C4-2B (cell line): ENCODE data around the gene PTPRD.

ENCODE experiments used
- H3K27ac ChIP-seq: fragments of 450-650 bp; 2 replicates; pipeline ENCODE4 v1.5.1; 2017
- ZFX ChIP-seq: fragments of 450-650 bp; IDR thresholded peaks from 2 replicates; pipeline ENCODE4 v1.6.1; 2017
- TF ChIP-seq, protein P1 (sequence below): fragments of 450-650 bp; conservative IDR thresholded peaks from 2 replicates; pipeline ENCODE4 v1.5.1; 2017; ENCODE audit warnings: mild to moderate bottlenecking

The PTPRD gene

DNA sequence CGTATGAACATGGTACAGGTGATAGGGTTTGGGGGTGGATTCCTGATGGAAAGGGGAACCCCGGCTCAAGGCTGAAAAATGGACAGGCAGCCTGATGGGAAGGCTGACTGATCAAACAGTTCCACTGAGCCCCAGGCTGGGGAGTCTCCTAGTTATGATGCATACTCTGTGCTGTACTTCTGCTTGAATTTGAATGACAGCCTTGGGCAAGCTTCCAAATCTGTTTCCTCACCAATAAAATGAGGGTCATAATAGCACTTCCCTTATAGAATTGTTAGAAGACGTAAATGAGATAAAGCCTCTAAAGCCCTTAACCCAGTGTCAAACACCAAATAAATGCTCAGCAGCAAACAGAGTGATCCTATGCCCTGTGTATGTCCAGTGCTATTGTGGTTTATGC lies 2334.8 kb downstream of the PTPRD start:
- no peak overlapping the region for H3K27ac ChIP-seq
- no peak for TF ChIP-seq ZFX
- TF ChIP-seq, protein P1, sequence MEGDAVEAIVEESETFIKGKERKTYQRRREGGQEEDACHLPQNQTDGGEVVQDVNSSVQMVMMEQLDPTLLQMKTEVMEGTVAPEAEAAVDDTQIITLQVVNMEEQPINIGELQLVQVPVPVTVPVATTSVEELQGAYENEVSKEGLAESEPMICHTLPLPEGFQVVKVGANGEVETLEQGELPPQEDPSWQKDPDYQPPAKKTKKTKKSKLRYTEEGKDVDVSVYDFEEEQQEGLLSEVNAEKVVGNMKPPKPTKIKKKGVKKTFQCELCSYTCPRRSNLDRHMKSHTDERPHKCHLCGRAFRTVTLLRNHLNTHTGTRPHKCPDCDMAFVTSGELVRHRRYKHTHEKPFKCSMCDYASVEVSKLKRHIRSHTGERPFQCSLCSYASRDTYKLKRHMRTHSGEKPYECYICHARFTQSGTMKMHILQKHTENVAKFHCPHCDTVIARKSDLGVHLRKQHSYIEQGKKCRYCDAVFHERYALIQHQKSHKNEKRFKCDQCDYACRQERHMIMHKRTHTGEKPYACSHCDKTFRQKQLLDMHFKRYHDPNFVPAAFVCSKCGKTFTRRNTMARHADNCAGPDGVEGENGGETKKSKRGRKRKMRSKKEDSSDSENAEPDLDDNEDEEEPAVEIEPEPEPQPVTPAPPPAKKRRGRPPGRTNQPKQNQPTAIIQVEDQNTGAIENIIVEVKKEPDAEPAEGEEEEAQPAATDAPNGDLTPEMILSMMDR: no peak

DNA sequence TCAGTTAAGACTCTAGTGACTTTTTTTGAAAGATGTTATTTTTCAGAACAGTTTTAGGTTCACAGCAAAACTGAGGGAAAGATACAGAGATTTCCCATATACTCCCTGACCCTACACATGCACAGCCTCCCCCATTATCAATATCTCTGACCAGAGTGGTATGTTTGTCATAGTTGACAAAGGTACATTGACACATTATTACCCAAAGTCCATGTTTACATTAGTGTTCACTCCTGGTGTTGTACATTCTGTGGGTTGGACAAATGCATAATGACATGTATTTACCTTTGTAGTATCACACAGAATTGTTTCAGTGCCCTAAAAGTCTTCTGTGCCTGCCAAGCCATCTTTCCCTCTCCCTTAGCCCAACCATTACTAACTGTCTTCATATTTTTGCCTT lies 2342.6 kb downstream of the PTPRD start:
- no peak for TF ChIP-seq ZFX
- TF ChIP-seq, protein P1: no peak
- H3K27ac ChIP-seq: no peak overlapping the region

DNA sequence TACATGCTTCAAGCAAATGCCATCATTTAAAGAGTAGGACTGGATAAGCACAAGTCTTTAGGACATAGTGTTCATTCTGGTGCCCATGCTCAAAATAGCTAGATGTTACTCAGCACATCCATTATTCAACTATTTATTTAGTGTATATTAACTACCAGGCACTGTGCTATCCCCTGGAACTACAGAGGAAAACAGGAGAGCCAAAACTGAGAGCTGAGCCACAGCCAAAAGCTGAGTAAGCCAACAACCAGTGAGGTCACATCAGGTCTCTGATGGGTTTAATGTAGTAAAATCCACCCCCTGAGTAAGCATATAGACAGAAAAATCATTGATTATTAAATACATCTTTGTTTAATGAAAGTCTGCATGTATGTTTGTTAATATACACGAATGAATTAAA lies 2343.9 kb downstream of the PTPRD start:
- no peak overlapping the region for H3K27ac ChIP-seq
- TF ChIP-seq, protein P1: no peak
- no peak for TF ChIP-seq ZFX

DNA sequence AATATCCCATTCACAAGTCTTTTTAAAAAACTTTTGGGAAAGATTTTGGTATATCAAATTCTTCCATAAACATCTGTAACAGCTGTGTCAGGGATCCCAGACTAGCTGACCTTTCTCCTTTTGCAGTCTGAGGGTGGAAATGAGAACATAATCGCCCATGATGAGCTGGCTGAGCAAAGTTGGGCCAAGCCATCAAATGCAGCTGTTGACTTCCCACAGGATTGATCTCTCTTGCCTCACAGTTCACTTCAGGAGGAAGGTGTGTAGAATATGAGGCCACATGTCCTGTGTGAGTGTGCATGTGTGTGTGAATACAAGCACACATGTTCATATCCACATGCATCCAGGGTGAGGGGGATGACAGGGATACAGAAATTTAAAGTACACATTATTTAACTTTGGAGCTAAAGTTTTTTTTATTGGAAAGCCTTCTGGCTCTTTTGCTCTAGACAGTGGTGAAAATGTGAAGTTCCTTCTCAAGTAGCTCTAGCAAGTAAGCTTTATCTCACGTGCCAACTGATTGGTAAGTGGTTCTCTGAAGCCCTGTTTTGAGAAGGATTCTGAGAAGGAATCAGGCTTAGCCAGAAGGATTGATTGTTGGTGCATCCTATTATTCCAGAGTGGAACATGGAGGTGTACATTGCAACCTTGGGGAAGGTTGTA lies 2344.5 kb downstream of the PTPRD start:
- TF ChIP-seq ZFX: no peak
- TF ChIP-seq, protein P1: no peak
- H3K27ac ChIP-seq: no peak overlapping the region

DNA sequence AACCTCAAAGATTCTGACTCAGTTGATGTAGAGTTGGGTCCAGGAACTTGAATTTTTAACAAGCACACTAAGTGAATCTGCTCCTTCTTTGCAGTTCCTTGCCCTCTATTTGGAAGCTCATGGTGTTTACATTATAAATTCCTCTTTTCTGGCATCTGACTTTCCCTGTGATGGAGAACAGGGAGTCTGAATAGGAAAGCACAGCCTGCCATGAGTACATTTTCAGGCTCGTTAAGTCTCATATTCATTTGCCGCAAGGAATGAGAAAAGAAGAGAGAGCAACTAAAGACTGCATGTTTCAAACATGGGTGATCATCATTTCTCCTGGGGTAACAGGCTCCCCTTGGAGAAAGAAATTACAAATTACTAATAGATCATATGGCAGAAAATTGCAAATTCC lies 2345.2 kb downstream of the PTPRD start:
- TF ChIP-seq, protein P1: no peak
- TF ChIP-seq ZFX: no peak
- no peak overlapping the region for H3K27ac ChIP-seq

DNA sequence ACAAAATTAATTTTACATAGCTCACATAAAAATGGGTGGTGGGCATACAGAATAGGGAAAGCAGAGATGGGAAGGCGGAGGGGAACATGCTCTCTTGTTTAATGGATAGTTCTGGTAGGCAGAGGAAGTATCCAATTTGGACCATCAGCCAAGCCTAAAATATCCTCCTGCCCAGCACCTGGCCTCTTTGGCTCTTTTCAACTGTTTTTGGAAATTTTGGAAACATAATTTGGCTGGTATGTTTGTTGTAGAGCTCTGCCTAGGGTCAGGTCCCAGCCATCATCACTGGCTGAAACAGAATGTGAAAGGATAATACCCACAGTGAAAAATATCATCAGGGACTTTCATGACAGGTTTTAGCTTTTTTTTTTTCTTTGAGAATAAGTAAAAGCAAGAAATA lies 2345.9 kb downstream of the PTPRD start:
- H3K27ac ChIP-seq: no peak overlapping the region
- TF ChIP-seq, protein P1: no peak
- TF ChIP-seq ZFX: no peak

DNA sequence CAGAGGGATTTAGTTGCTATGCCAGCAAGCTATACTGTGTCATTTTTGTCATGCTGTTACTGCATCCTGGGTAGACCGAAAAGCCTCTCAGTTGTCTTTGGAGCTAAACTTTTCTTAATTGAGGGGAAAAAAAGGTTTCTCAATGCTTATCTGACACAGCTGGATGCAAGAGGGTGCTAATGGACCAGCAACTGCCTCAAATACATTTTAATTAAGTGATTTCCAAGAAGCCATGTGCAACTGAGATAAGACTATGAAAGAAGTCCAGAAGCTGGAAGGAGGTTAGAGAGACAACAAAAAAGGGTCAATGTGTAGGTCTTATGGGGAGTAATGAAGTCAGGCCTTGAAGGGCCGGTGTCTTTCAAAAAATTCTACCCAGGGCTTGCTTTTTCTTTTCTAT lies 2347.5 kb downstream of the PTPRD start:
- H3K27ac ChIP-seq: no peak overlapping the region
- no peak for TF ChIP-seq ZFX
- TF ChIP-seq, protein P1: no peak
